Astrocyte (in vitro differentiated cells and primary cell): ENCODE measurements around the gene MARCOL. TPM values are rescaled to one million over a fixed set of nuclear protein-coding genes. Genes with fewer than 3 reads are reported as not detected.

ENCODE experiments used
- DNase-seq: peaks from one replicate; pipeline ENCODE4 v3.0.0-alpha.2; 2010; ENCODE audit warnings: low read depth
- FAIRE-seq: peaks from 2 replicates; lab custom pipeline; 2011; peaks lifted over from hg19 to GRCh38; lab: Jason Lieb, UNC
- H2AFZ ChIP-seq: 2 replicates; pipeline ENCODE4 v1.6.0; 2012; ENCODE audit warnings: low read depth, low read length, inconsistent platforms
- H3K27ac ChIP-seq: 2 replicates; pipeline ENCODE4 v1.5.1; 2011; ENCODE audit warnings: low read depth, low read length, inconsistent platforms
- H3K27me3 ChIP-seq: 2 replicates; pipeline ENCODE4 v1.6.0; 2011; ENCODE audit warnings: low read length, inconsistent platforms; ENCODE audit not compliant: insufficient read depth
- H3K36me3 ChIP-seq: 2 replicates; pipeline ENCODE4 v1.5.1; 2011; ENCODE audit warnings: low read length, inconsistent platforms; ENCODE audit not compliant: insufficient read depth
- H3K4me1 ChIP-seq: 2 replicates; pipeline ENCODE4 v1.5.1; 2011; ENCODE audit warnings: low read length, inconsistent platforms; ENCODE audit not compliant: insufficient read depth
- H3K4me2 ChIP-seq: 2 replicates; pipeline ENCODE4 v1.6.0; 2012; ENCODE audit warnings: low read length, inconsistent platforms
- H3K4me3 ChIP-seq: 2 replicates; pipeline ENCODE4 v1.5.1; 2011; ENCODE audit warnings: low read depth, mild to moderate bottlenecking, low read length, inconsistent platforms; ENCODE audit not compliant: insufficient read depth
- H3K79me2 ChIP-seq: 2 replicates; pipeline ENCODE4 v1.6.0; 2012; ENCODE audit warnings: mild to moderate bottlenecking, low read length, inconsistent platforms; ENCODE audit not compliant: insufficient read depth
- H3K9ac ChIP-seq: 2 replicates; pipeline ENCODE4 v1.6.0; 2012; ENCODE audit warnings: mild to moderate bottlenecking, low read length, inconsistent platforms
- H3K9me3 ChIP-seq: 2 replicates; pipeline ENCODE4 v1.5.1; 2012; ENCODE audit warnings: low read depth, mild to moderate bottlenecking, low read length, inconsistent platforms; ENCODE audit not compliant: insufficient read depth
- H4K20me1 ChIP-seq: 2 replicates; pipeline ENCODE4 v1.6.0; 2012; ENCODE audit warnings: low read length, inconsistent platforms; ENCODE audit not compliant: insufficient read depth
- H3K27ac Mint-ChIP-seq: one replicate; pipeline ENCODE4 v1.8.0; 2021; ENCODE audit warnings: mild to moderate bottlenecking, mixed read lengths; ENCODE audit not compliant: unreplicated experiment
- H3K27me3 Mint-ChIP-seq: one replicate; pipeline ENCODE4 v1.8.0; 2021; ENCODE audit warnings: low read depth, mixed read lengths; ENCODE audit not compliant: unreplicated experiment
- H3K36me3 Mint-ChIP-seq: one replicate; pipeline ENCODE4 v1.8.0; 2021; ENCODE audit warnings: low read depth, mixed read lengths; ENCODE audit not compliant: unreplicated experiment
- H3K4me1 Mint-ChIP-seq: one replicate; pipeline ENCODE4 v1.8.0; 2021; ENCODE audit warnings: low read depth, mixed read lengths; ENCODE audit not compliant: unreplicated experiment
- H3K4me3 Mint-ChIP-seq: one replicate; pipeline ENCODE4 v1.8.0; 2021; ENCODE audit warnings: mild to moderate bottlenecking, moderate library complexity, mixed read lengths; ENCODE audit not compliant: unreplicated experiment
- H3K9me3 Mint-ChIP-seq: one replicate; pipeline ENCODE4 v1.8.0; 2021; ENCODE audit warnings: mild to moderate bottlenecking, mixed read lengths; ENCODE audit not compliant: unreplicated experiment
- CTCF ChIP-seq: IDR thresholded peaks from 2 replicates; pipeline ENCODE4 v1.5.1; 2011; ENCODE audit warnings: low read depth, mild to moderate bottlenecking, inconsistent platforms, low read length, moderate library complexity; ENCODE audit not compliant: insufficient read depth
- EZH2 ChIP-seq: IDR thresholded peaks from 2 replicates; pipeline ENCODE4 v1.6.1; 2012; ENCODE audit warnings: mild to moderate bottlenecking, low read length, inconsistent platforms; ENCODE audit not compliant: insufficient read depth
- total RNA-seq: library from RNA; stranded (reverse); gene quantifications from 2 replicates; pipeline ENCODE4 v1.2.1, GENCODE V29; 2021

The MARCOL gene
- total RNA-seq, 1 donor from 2014 or later = not detected

- Histone ChIP-seq H3K4me2 (no peak overlapping the region), H3K4me3 (no peak overlapping the region), H3K9ac (no peak overlapping the region), H3K27me3 (no peaks in the 10 kb centered on the region), H2AFZ (no peak overlapping the region), H3K36me3 (no peaks in the 10 kb centered on the region), H3K9me3 (no peaks in the 10 kb centered on the region), H4K20me1 (no peaks in the 10 kb centered on the region), H3K27ac (no peak overlapping the region), H3K4me1 (no peaks in the 10 kb centered on the region), H3K79me2 (no peaks in the 10 kb centered on the region)
- TF ChIP-seq EZH2 (no peak), CTCF (no peak)
- Mint-ChIP-seq H3K27ac (no peak overlapping the region), H3K4me3 (no peak overlapping the region), H3K27me3 (peaks cover 2% of the 10 kb centered on the region), H3K4me1 (no peaks in the 10 kb centered on the region), H3K36me3 (no peaks in the 10 kb centered on the region), H3K9me3 (no peaks in the 10 kb centered on the region)
- FAIRE-seq = no peak
- no peak for DNase-seq
Observed at GRCh38 chr5:148221508-148221907, 16.8 kb upstream of the MARCOL start.

- H3K9me3 Mint-ChIP-seq = no peaks in the 10 kb centered on the region
- Histone ChIP-seq H2AFZ (no peak overlapping the region), H3K4me1 (no peaks in the 10 kb centered on the region), H3K9ac (no peak overlapping the region), H3K4me3 (no peak overlapping the region), H3K27ac (no peak overlapping the region), H3K79me2 (no peaks in the 10 kb centered on the region), H3K4me2 (no peak overlapping the region), H3K9me3 (no peaks in the 10 kb centered on the region), H3K36me3 (no peaks in the 10 kb centered on the region), H3K27me3 (no peaks in the 10 kb centered on the region), H4K20me1 (no peaks in the 10 kb centered on the region)
- peaks cover 2% of the 10 kb centered on the region for H3K27me3 Mint-ChIP-seq
- DNase-seq (no peak), FAIRE-seq (no peak)
- H3K27ac Mint-ChIP-seq = no peak overlapping the region
- no peaks in the 10 kb centered on the region for H3K4me1 Mint-ChIP-seq
- no peaks in the 10 kb centered on the region for H3K36me3 Mint-ChIP-seq
- no peak overlapping the region for H3K4me3 Mint-ChIP-seq
- TF ChIP-seq EZH2 = no peak
- TF ChIP-seq CTCF = no peak
Observed at GRCh38 chr5:148224117-148224742, 14.1 kb upstream of the MARCOL start.

GRCh38 chr5:148228392-148228984 is 9.8 kb upstream of the MARCOL start:
- Mint-ChIP-seq H3K36me3 (no peaks in the 10 kb centered on the region), H3K9me3 (no peaks in the 10 kb centered on the region), H3K4me1 (no peaks in the 10 kb centered on the region), H3K27me3 (peaks cover 2% of the 10 kb centered on the region), H3K4me3 (no peak overlapping the region), H3K27ac (no peak overlapping the region)
- H3K27ac ChIP-seq = no peak overlapping the region
- no peak overlapping the region for H3K9ac ChIP-seq
- H3K79me2 ChIP-seq = no peaks in the 10 kb centered on the region
- FAIRE-seq = no peak
- TF ChIP-seq EZH2 (no peak), CTCF (no peak)
- no peaks in the 10 kb centered on the region for H3K27me3 ChIP-seq
- no peaks in the 10 kb centered on the region for H3K4me1 ChIP-seq
- no peak overlapping the region for H2AFZ ChIP-seq
- DNase-seq = no peak
- no peak overlapping the region for H3K4me3 ChIP-seq
- no peaks in the 10 kb centered on the region for H3K36me3 ChIP-seq
- H4K20me1 ChIP-seq = no peaks in the 10 kb centered on the region
- no peaks in the 10 kb centered on the region for H3K9me3 ChIP-seq
- no peak overlapping the region for H3K4me2 ChIP-seq
